ENCODE data around the gene METTL16. TPM values are rescaled to one million over a fixed set of nuclear protein-coding genes. Genes with fewer than 3 reads are reported as not detected.
A peak's percentile ranks its signal among the peaks of the same experiment; 100 is the strongest.

The METTL16 gene
- polyA plus RNA-seq, 1 donor (not counting 4 experiments of a cell fraction or from before 2014, with no cell fraction given): 16.6 TPM

- no peak overlapping the region for H2AFZ ChIP-seq (ENCODE audit: control insufficient read depth, low read length)
- FAIRE-seq (no peak), DNase-seq (ENCODE audit: low read depth, low spot score) (no peak)
- peaks cover 46% of the 10 kb centered on the region for H3K4me1 ChIP-seq (ENCODE audit: control insufficient read depth, extremely low read depth, insufficient read depth, low read length)
- H3K27me3 ChIP-seq (ENCODE audit: control insufficient read depth, extremely low read depth, insufficient read depth, low read length): no peaks in the 10 kb centered on the region
- no peaks in the 10 kb centered on the region for H3K9me1 ChIP-seq (ENCODE audit: control insufficient read depth, extremely low read depth, insufficient read depth, low read length)
- dilution Hi-C loops (cut with MboI; ENCODE audit: extremely low pct_ligation_motif_present, low sequenced_read_pairs): no loop called here
- peaks cover 0 to 2% of the 10 kb centered on the region in 2 experiments for H3K36me3 ChIP-seq (ENCODE audit: control insufficient read depth in 2 of 2, extremely low read depth in 1 of 2, insufficient read depth in 2 of 2, low read length in 2 of 2)
- peak overlapping the region; percentile 99 for H3K9ac ChIP-seq (ENCODE audit: control insufficient read depth, extremely low read depth, insufficient read depth, low read length)
- peak overlapping the region; percentile 93 for H3K27ac ChIP-seq (ENCODE audit: control insufficient read depth, insufficient read depth, low read length)
- H3K9me3 ChIP-seq (ENCODE audit: control insufficient read depth, low read depth, low read length): no peaks in the 10 kb centered on the region
- peaks cover 35% of the 10 kb centered on the region for H3K79me2 ChIP-seq (ENCODE audit: control insufficient read depth, insufficient read depth, low read length)
- peak overlapping the region; percentile 65 to 97 (median 84) for H3K4me3 ChIP-seq (ENCODE audit: control insufficient read depth in 2 of 3, extremely low read depth in 1 of 3, insufficient read depth in 2 of 3, low read depth in 1 of 3, low read length in 3 of 3)
- no peaks in the 10 kb centered on the region for H4K20me1 ChIP-seq (ENCODE audit: control insufficient read depth, extremely low read depth, insufficient read depth, low read length)
- TF ChIP-seq CTCF (optimal IDR thresholded peaks at IDR 0.05 in 1 of 3, IDR thresholded peaks at IDR 0.05 in 1 of 3, conservative IDR thresholded peaks at IDR 0.05 in 1 of 3; ENCODE audit: extremely low read depth in 1 of 3, insufficient read depth in 2 of 3, low read length in 3 of 3): no peak
- H3K4me2 ChIP-seq (ENCODE audit: control insufficient read depth, extremely low read depth, insufficient read depth, low read depth, low read length): peak overlapping the region; percentile 91
Measured at GRCh38 chr17:2398655-2399571, 112.8 kb downstream of the METTL16 start.

- Histone ChIP-seq H3K4me3 (ENCODE audit: control insufficient read depth in 2 of 3, extremely low read depth in 1 of 3, insufficient read depth in 2 of 3, low read depth in 1 of 3, low read length in 3 of 3) (peak overlapping the region in 1 of 3 experiments; percentile 32), H3K9ac (ENCODE audit: control insufficient read depth, extremely low read depth, insufficient read depth, low read length) (peak overlapping the region; percentile 39), H3K9me3 (ENCODE audit: control insufficient read depth, low read depth, low read length) (no peaks in the 10 kb centered on the region), H3K9me1 (ENCODE audit: control insufficient read depth, extremely low read depth, insufficient read depth, low read length) (no peaks in the 10 kb centered on the region), H4K20me1 (ENCODE audit: control insufficient read depth, extremely low read depth, insufficient read depth, low read length) (no peaks in the 10 kb centered on the region), H2AFZ (ENCODE audit: control insufficient read depth, low read length) (no peak overlapping the region), H3K4me1 (ENCODE audit: control insufficient read depth, extremely low read depth, insufficient read depth, low read length) (peaks cover 42% of the 10 kb centered on the region), H3K27ac (ENCODE audit: control insufficient read depth, insufficient read depth, low read length) (peak overlapping the region; percentile 93), H3K4me2 (ENCODE audit: control insufficient read depth, extremely low read depth, insufficient read depth, low read depth, low read length) (peak overlapping the region; percentile 65), H3K36me3 (ENCODE audit: control insufficient read depth in 2 of 2, extremely low read depth in 1 of 2, insufficient read depth in 2 of 2, low read length in 2 of 2) (peaks cover 0 to 2% of the 10 kb centered on the region in 2 experiments), H3K79me2 (ENCODE audit: control insufficient read depth, insufficient read depth, low read length) (peaks cover 35% of the 10 kb centered on the region), H3K27me3 (ENCODE audit: control insufficient read depth, extremely low read depth, insufficient read depth, low read length) (no peaks in the 10 kb centered on the region)
- DNase-seq (ENCODE audit: low read depth, low spot score) (no peak), FAIRE-seq (no peak)
- dilution Hi-C loops (cut with MboI; ENCODE audit: extremely low pct_ligation_motif_present, low sequenced_read_pairs): no loop called here
- TF ChIP-seq EZH2 (IDR thresholded peaks at IDR 0.05; ENCODE audit: low read length): no peak
- TF ChIP-seq CTCF (optimal IDR thresholded peaks at IDR 0.05 in 1 of 3, IDR thresholded peaks at IDR 0.05 in 1 of 3, conservative IDR thresholded peaks at IDR 0.05 in 1 of 3; ENCODE audit: extremely low read depth in 1 of 3, insufficient read depth in 2 of 3, low read length in 3 of 3): no peak
Measured at GRCh38 chr17:2398182-2398581, 113.5 kb downstream of the METTL16 start.
